Astrocyte (in vitro differentiated cells and primary cell): Measurements from ENCODE around the gene ELAVL3.

ENCODE experiments used
- CTCF ChIP-seq: IDR thresholded peaks from 2 replicates; pipeline ENCODE4 v1.5.1; 2011; ENCODE audit warnings: low read depth, mild to moderate bottlenecking, inconsistent platforms, low read length, moderate library complexity; ENCODE audit not compliant: insufficient read depth
- EZH2 ChIP-seq: IDR thresholded peaks from 2 replicates; pipeline ENCODE4 v1.6.1; 2012; ENCODE audit warnings: mild to moderate bottlenecking, low read length, inconsistent platforms; ENCODE audit not compliant: insufficient read depth

- TF ChIP-seq CTCF (no peak), EZH2 (no peak)
Measured at GRCh38 chr19:11489378-11489777, 8.5 kb upstream of the ELAVL3 start.
